H1 (cell line): ENCODE results near the gene DOK7. TPM values are rescaled to one million over a fixed set of nuclear protein-coding genes. Genes with fewer than 3 reads are reported as not detected.

ENCODE experiments used
- CTCF ChIA-PET: fragments of 300-600 bp; sonication (Branson Sonifier 250); formaldehyde crosslinking; loops from one replicate; lab custom pipeline; 2021; ENCODE audit not compliant: partially characterized antibody; lab: Charles Lee
- POLR2A ChIA-PET: fragments of 300-600 bp; sonication (Branson Sonifier 250); formaldehyde crosslinking; loops from one replicate; lab custom pipeline; 2021; ENCODE audit warnings: inconsistent platforms; ENCODE audit not compliant: partially characterized antibody; lab: Charles Lee
- DNase-seq, 2 experiments: peaks; one replicate each; pipeline versions ENCODE4 v3.0.0 to v3.0.0-alpha.2; 2010 to 2022; ENCODE audit warnings: low spot score in 2 of 2, low read depth in 1 of 2, mixed read lengths in 1 of 2
- FAIRE-seq: peaks from 2 replicates; lab custom pipeline; 2011; peaks lifted over from hg19 to GRCh38; lab: Jason Lieb, UNC
- H2AFZ ChIP-seq: 2 replicates; pipeline ENCODE4 v1.8.1; 2012; ENCODE audit warnings: low read length, inconsistent platforms
- H2AK5ac ChIP-seq: 2 replicates; pipeline ENCODE4 v1.6.1; 2013; ENCODE audit warnings: low read depth, low read length
- H2BK120ac ChIP-seq: replicated peaks from 2 replicates; pipeline ENCODE3; 2013; ENCODE audit warnings: low read depth, low read length, inconsistent platforms
- H2BK12ac ChIP-seq: 2 replicates; pipeline ENCODE4 v1.6.1; 2013; ENCODE audit warnings: low read depth, low read length
- H2BK15ac ChIP-seq: 2 replicates; pipeline ENCODE4 v1.6.1; 2013; ENCODE audit warnings: low read length
- H2BK20ac ChIP-seq: 2 replicates; pipeline ENCODE4 v1.6.1; 2013; ENCODE audit warnings: low read length
- H2BK5ac ChIP-seq: 2 replicates; pipeline ENCODE4 v1.6.1; 2013; ENCODE audit warnings: low read depth, low read length
- H3K14ac ChIP-seq: 2 replicates; pipeline ENCODE4 v1.6.1; 2013; ENCODE audit warnings: inconsistent platforms; ENCODE audit not compliant: insufficient read length
- H3K18ac ChIP-seq: 2 replicates; pipeline ENCODE4 v1.6.1; 2013; ENCODE audit warnings: low read length; ENCODE audit errors: extremely low read depth
- H3K23ac ChIP-seq: 2 replicates; pipeline ENCODE4 v1.6.1; 2013; ENCODE audit warnings: inconsistent platforms; ENCODE audit not compliant: insufficient read length
- H3K23me2 ChIP-seq: 2 replicates; pipeline ENCODE4 v1.6.1; 2013; ENCODE audit warnings: low read depth, low read length
- H3K27ac ChIP-seq: 2 replicates; pipeline ENCODE4 v1.6.1; 2011; ENCODE audit warnings: low read depth, low read length, inconsistent platforms
- H3K27me3 ChIP-seq, 4 experiments: replicated peaks in 1 of 4; 1 replicate in 1 of 4; 2 replicates in 3 of 4; pipeline versions ENCODE4 v1.6.1 to v1.8.1; 2011 to 2013; ENCODE audit warnings: low read length in 3 of 4, mild to moderate bottlenecking in 3 of 4, inconsistent platforms in 2 of 4, mixed read lengths in 2 of 4, moderate library complexity in 1 of 4; ENCODE audit not compliant: control insufficient read depth in 3 of 4, insufficient read depth in 3 of 4; ENCODE audit errors: extremely low read depth in 1 of 4
- H3K36me3 ChIP-seq, 4 experiments: 2 replicates each; pipeline versions ENCODE4 v1.6.1 to v1.8.1; 2011 to 2013; ENCODE audit warnings: mild to moderate bottlenecking in 4 of 4, low read length in 3 of 4, moderate library complexity in 2 of 4, control low read depth in 1 of 4, inconsistent platforms in 1 of 4; ENCODE audit not compliant: insufficient read depth in 4 of 4, control insufficient read depth in 2 of 4
- H3K4ac ChIP-seq: replicated peaks from 2 replicates; pipeline ENCODE3; 2013; ENCODE audit warnings: low read length, low read depth, mixed read lengths, inconsistent platforms; ENCODE audit not compliant: insufficient read length
- H3K4me1 ChIP-seq, 4 experiments: replicated peaks in 1 of 4; 1 replicate in 1 of 4; 2 replicates in 3 of 4; pipeline versions ENCODE4 v1.6.1 to v1.8.1; 2011 to 2013; ENCODE audit warnings: low read length in 3 of 4, inconsistent platforms in 2 of 4, mixed read lengths in 1 of 4; ENCODE audit not compliant: insufficient read depth in 4 of 4, control insufficient read depth in 3 of 4
- H3K4me2 ChIP-seq, 2 experiments: 2 replicates each; pipeline versions ENCODE4 v1.6.1 to v1.8.1; 2011 to 2013; ENCODE audit warnings: low read depth in 2 of 2, low read length in 2 of 2, control low read depth in 1 of 2, inconsistent platforms in 1 of 2, mild to moderate bottlenecking in 1 of 2; ENCODE audit not compliant: insufficient read depth in 1 of 2
- H3K4me3 ChIP-seq, 4 experiments: fragments of 200-600, 300-600 bp in 1 of 4; sonication (generic), shearing (Covaris generic), sonication (Bioruptor Twin) in 1 of 4; 2 replicates each; pipeline versions ENCODE4 v1.5.1 to v1.8.1; 2011 to 2016; ENCODE audit warnings: low read length in 4 of 4, low read depth in 3 of 4, control low read depth in 2 of 4, inconsistent platforms in 2 of 4, mild to moderate bottlenecking in 2 of 4, mixed read lengths in 1 of 4, moderate library complexity in 1 of 4; ENCODE audit not compliant: insufficient read depth in 2 of 4; ENCODE audit errors: extremely low read depth in 1 of 4
- H3K56ac ChIP-seq: replicated peaks from 2 replicates; pipeline ENCODE3; 2013; ENCODE audit warnings: low read depth, mild to moderate bottlenecking, mixed read lengths, low read length, inconsistent platforms; ENCODE audit not compliant: insufficient read length
- H3K79me1 ChIP-seq: 2 replicates; pipeline ENCODE4 v1.6.1; 2013; ENCODE audit warnings: low read depth, low read length, control low read depth
- H3K79me2 ChIP-seq, 2 experiments: 2 replicates each; pipeline versions ENCODE4 v1.6.1 to v1.8.1; 2012 to 2013; ENCODE audit warnings: low read length in 2 of 2, mild to moderate bottlenecking in 2 of 2, inconsistent platforms in 1 of 2; ENCODE audit not compliant: insufficient read depth in 2 of 2, control insufficient read depth in 1 of 2
- H3K9ac ChIP-seq, 4 experiments: replicated peaks in 1 of 4; 1 replicate in 1 of 4; 2 replicates in 3 of 4; pipeline versions ENCODE4 v1.6.1 to v1.8.1; 2011 to 2013; ENCODE audit warnings: low read depth in 3 of 4, low read length in 3 of 4, control low read depth in 2 of 4, mild to moderate bottlenecking in 2 of 4, moderate library complexity in 2 of 4, inconsistent platforms in 1 of 4; ENCODE audit errors: extremely low read depth in 1 of 4
- H3K9me3 ChIP-seq, 2 experiments: 2 replicates each; pipeline versions ENCODE4 v1.6.1 to v1.8.1; 2012 to 2013; ENCODE audit warnings: mild to moderate bottlenecking in 2 of 2, moderate library complexity in 2 of 2, control low read depth in 1 of 2, inconsistent platforms in 1 of 2, low read depth in 1 of 2, low read length in 1 of 2, mixed read lengths in 1 of 2; ENCODE audit not compliant: insufficient read depth in 2 of 2
- H4K20me1 ChIP-seq, 2 experiments: replicated peaks in 1 of 2; 2 replicates each; pipeline versions ENCODE3 to v1.8.1; 2011 to 2013; ENCODE audit warnings: inconsistent platforms in 2 of 2, low read length in 2 of 2, mild to moderate bottlenecking in 1 of 2; ENCODE audit not compliant: insufficient read depth in 2 of 2, control insufficient read depth in 1 of 2
- H4K5ac ChIP-seq: 2 replicates; pipeline ENCODE4 v1.6.1; 2013; ENCODE audit warnings: low read length, low read depth, mixed read lengths, inconsistent platforms; ENCODE audit not compliant: insufficient read length
- H4K8ac ChIP-seq: 2 replicates; pipeline ENCODE4 v1.8.0; 2013; ENCODE audit warnings: mild to moderate bottlenecking, moderate library complexity, low read length, inconsistent platforms; ENCODE audit not compliant: insufficient read depth; ENCODE audit errors: extremely low read depth
- H4K91ac ChIP-seq: replicated peaks from 2 replicates; pipeline ENCODE3; 2013; ENCODE audit warnings: low read length, mixed read lengths, inconsistent platforms; ENCODE audit not compliant: insufficient read length
- ASH2L ChIP-seq: fragments of 200-600, 300-600 bp; sonication (generic); IDR thresholded peaks from one replicate; pipeline ENCODE4 v1.7.1; 2017; ENCODE audit warnings: low read length
- CBX5 ChIP-seq: fragments of 300-800, 300-1000 bp; sonication (generic); IDR thresholded peaks from 2 replicates; pipeline ENCODE4 v1.7.1; 2016; ENCODE audit warnings: antibody characterized with exemption, low read length, low read depth
- RFX5 ChIP-seq: IDR thresholded peaks from 2 replicates; pipeline ENCODE4 v1.6.1; 2011; ENCODE audit warnings: low read depth, low read length, improper control_type of control experiment, borderline replicate concordance
- WGBS, 2 experiments: shearing (Covaris generic) in 1 of 2; methylation state at CpG; one replicate each; pipeline versions ENCODE4 v1.1.6 to v1.1.7; 2013 to 2015; ENCODE audit warnings: low lambda C conversion rate in 2 of 2, mixed read lengths in 2 of 2, inconsistent platforms in 1 of 2, low coverage in 1 of 2, missing lambda C conversion rate in 1 of 2; ENCODE audit not compliant: insufficient replicate concordance in 2 of 2, insufficient coverage in 1 of 2, insufficient read length in 1 of 2; ENCODE audit errors: extremely low coverage in 1 of 2, missing lambda C conversion rate in 1 of 2; 5-methylcytosine and 5-hydroxymethylcytosine counted together
- polyA plus RNA-seq, 7 experiments: library from polyadenylated mRNA; depleted of rRNA in 3 of 7; stranded (reverse) in 5 of 7; unstranded in 2 of 7; fragments of >200 nt in 5 of 7; fragments of 200-250 nt in 2 of 7; gene quantifications; 1 replicate in 5 of 7; 2 replicates in 1 of 7; 4 replicates in 1 of 7; pipeline versions ENCODE4 v1.2.1 to v1.2.3, GENCODE V29; 2011 to 2013; ENCODE audit warnings: missing spikeins in 2 of 7, mixed read lengths in 2 of 7
- total RNA-seq: library from RNA; stranded (reverse); fragmentation: NEBNext Ultra II Directional; extraction: Animal tissue kit (Norgen Biotek cat#: 25700); gene quantifications from 2 replicates; pipeline ENCODE4 v1.2.1, GENCODE V29; 2021

DOK7 gene
- total and polyA plus RNA-seq, 2 of the 8 experiments (the other 6 are each of a cell fraction or from before 2014, with no cell fraction given) = 0.32 TPM; not detected in 1

GRCh38 chr4:3485011-3485791 is 22.1 kb downstream of the DOK7 start:
- H2AFZ ChIP-seq = no peak overlapping the region
- peak overlapping the region; percentile 60; the same call in 1 of the 2 replicates for H3K18ac ChIP-seq
- no peak overlapping the region for H3K14ac ChIP-seq
- peaks cover 25 to 83% (median 70%) of the 10 kb centered on the region in 4 experiments for H3K27me3 ChIP-seq
- H2AK5ac ChIP-seq = 0 out of 2 replicates have a peak overlapping the region, but pooled peaks have one; percentile 39
- no peak overlapping the region for H2BK120ac ChIP-seq
- no peak overlapping the region for H4K5ac ChIP-seq
- no peaks in the 10 kb centered on the region for H3K79me2 ChIP-seq
- peak overlapping the region; percentile 35; the same call in 1 of the 2 replicates for H2BK5ac ChIP-seq
- H3K4me3 ChIP-seq = no peak overlapping the region
- peak overlapping the region; percentile 65 for H4K91ac ChIP-seq
- no peaks in the 10 kb centered on the region for H3K79me1 ChIP-seq
- no peak for TF ChIP-seq CBX5
- no peak for TF ChIP-seq ASH2L
- TF ChIP-seq RFX5 = no peak
- H3K23me2 ChIP-seq = peaks cover 3% of the 10 kb centered on the region; the same call in 1 of the 2 replicates
- H3K9ac ChIP-seq = no peak overlapping the region
- ChIA-PET CTCF (interaction anchor here (0.8 to 5.8 kb wide), 5 partner anchors 8 to 139 kb away, joined by 3 to 32 read pairs (median 3); no protein-coding TSS in a partner anchor), POLR2A (interaction anchor here (1.3 to 1.4 kb wide), 2 partner anchors 11 to 13 kb away, joined by 4 read pairs; no protein-coding TSS in a partner anchor)
- H3K4me2 ChIP-seq = no peak overlapping the region
- 84% methylated on average over 29 of the region's 36 CpGs; no CpG with 5 or more reads in 1 of the 2 experiments for WGBS, 2 experiments
- no peak overlapping the region for H2BK15ac ChIP-seq
- DNase-seq (no peak), FAIRE-seq (no peak)
- no peak overlapping the region for H3K56ac ChIP-seq
- H3K36me3 ChIP-seq = no peaks in the 10 kb centered on the region
- peak overlapping the region; percentile 69 for H3K4ac ChIP-seq
- H3K27ac ChIP-seq = no peak overlapping the region
- H2BK20ac ChIP-seq = peak overlapping the region; percentile 48; the same call in 1 of the 2 replicates
- H3K9me3 ChIP-seq = no peaks in the 10 kb centered on the region
- no peak overlapping the region for H4K8ac ChIP-seq
- no peak overlapping the region for H3K23ac ChIP-seq
- H3K4me1 ChIP-seq = peaks cover 0 to 37% (median 22%) of the 10 kb centered on the region in 4 experiments; a peak in 6 of 7 replicates
- peak overlapping the region; percentile 50; the same call in 1 of the 2 replicates for H2BK12ac ChIP-seq
- H4K20me1 ChIP-seq = peaks cover 0 to 8% of the 10 kb centered on the region in 2 experiments
